HCT116 (cell line): Measurements from ENCODE around the gene ARVCF. TPM values are rescaled to one million over a fixed set of nuclear protein-coding genes. Genes with fewer than 3 reads are reported as not detected.

ENCODE experiments used
- ATAC-seq: fragments of 200-7000 bp; cut with Tn5 transposase; 2 replicates; pipeline ENCODE4 v1.9.1; 2020; ENCODE audit warnings: mild to moderate bottlenecking, moderate library complexity
- BruUV-seq: library from RNA; stranded (reverse); fragments of 400-500 nt; replicated peaks from 2 replicates; lab custom pipeline; 2021; lab: Mats Ljungman, UMichigan
- CTCF ChIA-PET: fragments of 300-600 bp; sonication (Branson Sonifier 250); formaldehyde crosslinking; loops from one replicate; lab custom pipeline; 2021; ENCODE audit warnings: antibody characterized with exemption; lab: Charles Lee
- POLR2A ChIA-PET: fragments of 300-600, 350-600 bp; sonication (Branson Sonifier 250); formaldehyde crosslinking; loops from one replicate; lab custom pipeline; 2021; ENCODE audit warnings: antibody characterized with exemption; lab: Charles Lee
- RAD21 ChIA-PET, 2 experiments: fragments of 300-600 bp; sonication (Branson Sonifier 250); formaldehyde crosslinking; loops; one replicate each; lab custom pipeline; 2023; ENCODE audit warnings: low total read pairs in 2 of 2; ENCODE audit not compliant: uncharacterized antibody in 2 of 2, unreplicated experiment in 2 of 2, low non-redundant PET in 1 of 2; lab: Charles Lee
- DNase-seq: peaks from one replicate; pipeline ENCODE4 v3.0.0-alpha.2; 2010; ENCODE audit warnings: low read depth, low spot score
- H2AFZ ChIP-seq: fragments of 200-600 bp; shearing (Covaris generic), sonication (generic); 2 replicates; pipeline ENCODE4 v1.6.1; 2017; ENCODE audit warnings: low read depth, mixed run types, mixed read lengths, antibody characterized with exemption, low read length; ENCODE audit not compliant: poor library complexity, severe bottlenecking
- H3K27ac ChIP-seq: 2 replicates; pipeline ENCODE4 v1.5.1; 2012; ENCODE audit warnings: low read depth, low read length
- H3K27me3 ChIP-seq: fragments of 200-600 bp; sonication (generic); 2 replicates; pipeline ENCODE4 v1.6.1; 2016; ENCODE audit warnings: mixed run types, low read length, mixed read lengths; ENCODE audit not compliant: insufficient read depth
- H3K36me3 ChIP-seq, 2 experiments: fragments of 200-500 bp in 1 of 2; fragments of 200-600 bp in 1 of 2; sonication (Bioruptor generic) in 1 of 2; sonication (generic) in 1 of 2; 2 replicates each; pipeline versions ENCODE4 v1.5.1 to v1.6.1; 2014 to 2016; ENCODE audit warnings: low read length in 2 of 2, inconsistent platforms in 1 of 2, mixed read lengths in 1 of 2, mixed run types in 1 of 2; ENCODE audit not compliant: insufficient read depth in 2 of 2, control insufficient read depth in 1 of 2
- H3K4me1 ChIP-seq, 2 experiments: fragments of 200-600 bp in 1 of 2; sonication (generic) in 1 of 2; 2 replicates each; pipeline versions ENCODE4 v1.5.1 to v1.6.1; 2012 to 2017; ENCODE audit warnings: low read length in 2 of 2, inconsistent platforms in 1 of 2, mild to moderate bottlenecking in 1 of 2, mixed read lengths in 1 of 2, mixed run types in 1 of 2, moderate library complexity in 1 of 2; ENCODE audit not compliant: insufficient read depth in 2 of 2, control insufficient read depth in 1 of 2
- H3K4me2 ChIP-seq: fragments of 200-600 bp; sonication (generic); 2 replicates; pipeline ENCODE4 v1.6.1; 2017; ENCODE audit warnings: mixed run types, low read length, mixed read lengths
- H3K4me3 ChIP-seq, 2 experiments: fragments of 200-600 bp in 1 of 2; sonication (generic) in 1 of 2; replicated peaks in 1 of 2; 2 replicates each; pipeline ENCODE4 v1.5.1; 2011 to 2016; ENCODE audit warnings: low read length in 2 of 2, control low read depth in 1 of 2, low read depth in 1 of 2, mild to moderate bottlenecking in 1 of 2, mixed read lengths in 1 of 2, mixed run types in 1 of 2
- H3K79me2 ChIP-seq: fragments of 200-600 bp; sonication (generic); 2 replicates; pipeline ENCODE4 v1.6.1; 2017; ENCODE audit warnings: mild to moderate bottlenecking, mixed run types, low read length, moderate library complexity, mixed read lengths; ENCODE audit not compliant: insufficient read depth
- H3K9ac ChIP-seq: fragments of 200-600 bp; sonication (generic); 2 replicates; pipeline ENCODE4 v1.6.1; 2016; ENCODE audit warnings: low read length, mixed read lengths
- H3K9me2 ChIP-seq: fragments of 200-600 bp; sonication (generic), shearing (Covaris generic); 2 replicates; pipeline ENCODE4 v1.6.1; 2017; ENCODE audit warnings: mixed run types, mild to moderate bottlenecking, moderate library complexity; ENCODE audit not compliant: insufficient read depth
- H3K9me3 ChIP-seq, 2 experiments: fragments of 200-500 bp in 1 of 2; fragments of 200-600 bp in 1 of 2; sonication (Bioruptor generic) in 1 of 2; sonication (generic) in 1 of 2; 2 replicates each; pipeline ENCODE4 v1.6.1; 2014 to 2017; ENCODE audit warnings: low read length in 2 of 2, mixed read lengths in 2 of 2, inconsistent platforms in 1 of 2, low read depth in 1 of 2, mild to moderate bottlenecking in 1 of 2, mixed run types in 1 of 2, moderate library complexity in 1 of 2; ENCODE audit not compliant: control insufficient read depth in 1 of 2, insufficient read depth in 1 of 2
- H4K20me1 ChIP-seq: fragments of 200-600 bp; sonication (generic), shearing (Covaris generic); 2 replicates; pipeline ENCODE4 v1.6.1; 2017; ENCODE audit warnings: mixed run types, mild to moderate bottlenecking, moderate library complexity; ENCODE audit not compliant: insufficient read depth
- EGR1 ChIP-seq: IDR thresholded peaks from 2 replicates; pipeline ENCODE4 v1.6.1; 2012; ENCODE audit warnings: low read depth
- ELF1 ChIP-seq: IDR thresholded peaks from 2 replicates; pipeline ENCODE4 v1.6.1; 2012; ENCODE audit warnings: low read depth, borderline replicate concordance
- EZH2phosphoT487 ChIP-seq: fragments of 200-600 bp; IDR thresholded peaks from 2 replicates; pipeline ENCODE4 v1.6.1; 2018; ENCODE audit warnings: antibody characterized with exemption, borderline replicate concordance
- FOSL1 ChIP-seq: IDR thresholded peaks from 2 replicates; pipeline ENCODE4 v1.6.1; 2012; ENCODE audit warnings: low read depth
- POLR2A ChIP-seq: IDR thresholded peaks from 2 replicates; pipeline ENCODE4 v1.7.0; 2011; ENCODE audit warnings: borderline replicate concordance; ENCODE audit not compliant: insufficient read depth, insufficient read length; ENCODE audit errors: extremely low read depth
- SRF ChIP-seq: IDR thresholded peaks from 2 replicates; pipeline ENCODE4 v1.6.1; 2012; ENCODE audit warnings: low read depth
- TCF7L2 ChIP-seq: IDR thresholded peaks from 2 replicates; pipeline ENCODE4 v1.7.0; 2011; ENCODE audit warnings: borderline replicate concordance, inconsistent platforms; ENCODE audit not compliant: insufficient read depth, insufficient read length; ENCODE audit errors: extremely low read depth
- YY1 ChIP-seq: IDR thresholded peaks from 2 replicates; pipeline ENCODE4 v1.6.1; 2011; ENCODE audit warnings: low read length, low read depth, moderate library complexity, mild to moderate bottlenecking; ENCODE audit not compliant: insufficient replicate concordance; ENCODE audit errors: extremely low read depth
- ZBTB33 ChIP-seq: IDR thresholded peaks from 2 replicates; pipeline ENCODE4 v1.6.1; 2011; ENCODE audit warnings: mild to moderate bottlenecking, low read length, moderate library complexity; ENCODE audit not compliant: insufficient replicate concordance; ENCODE audit errors: extremely low read depth
- ZFX ChIP-seq: fragments of 450-650 bp; IDR thresholded peaks from 2 replicates; pipeline ENCODE4 v1.6.1; 2017
- intact Hi-C: fragments of 100-400 bp; cut with micrococcal nuclease; formaldehyde crosslinking; loops from 2 replicates; pipeline ENCODE4 v1.10.0; 2022
- total RNA-seq: library from RNA; stranded (reverse); gene quantifications from one replicate; pipeline ENCODE4 v1.2.1, GENCODE V29; 2021; ENCODE audit not compliant: unreplicated experiment

The ARVCF gene
- total RNA-seq, 1 experiment from 2014 or later = 42.8 TPM

- RAD21 ChIA-PET = no interaction called here
These were observed 15.2 kb upstream of the ARVCF start for GRCh38 chr22:20031732-20032406.

More at GRCh38 chr22:20031732-20032406, 15.2 kb upstream of the ARVCF start:
- no peak overlapping the region for H3K27ac ChIP-seq
- no peak overlapping the region for H2AFZ ChIP-seq
- intact Hi-C loops = no loop called here
- ChIA-PET CTCF (no interaction called here), POLR2A (no interaction called here)
- H3K9me3 ChIP-seq = no peaks in the 10 kb centered on the region
- H3K79me2 ChIP-seq = no peaks in the 10 kb centered on the region
- H3K36me3 ChIP-seq = no peaks in the 10 kb centered on the region
- peaks cover 2 to 14% of the 10 kb centered on the region in 2 experiments; a peak in 3 of 4 replicates for H3K4me1 ChIP-seq
- TF ChIP-seq ZFX = no peak
- TF ChIP-seq ELF1 = no peak
- TF ChIP-seq EZH2phosphoT487 = no peak
- no peak for TF ChIP-seq YY1
- TF ChIP-seq TCF7L2 = no peak
- no peak for TF ChIP-seq SRF
- TF ChIP-seq EGR1 = no peak
- TF ChIP-seq POLR2A = no peak
- no peak for TF ChIP-seq FOSL1
- no peak for TF ChIP-seq ZBTB33
- ATAC-seq (peak; percentile 63), DNase-seq (no peak)
- H3K27me3 ChIP-seq = no peaks in the 10 kb centered on the region
- H3K4me3 ChIP-seq = no peak overlapping the region
- H3K4me2 ChIP-seq = no peak overlapping the region; the same call in 1 of the 2 replicates
- no peaks in the 10 kb centered on the region for H3K9me2 ChIP-seq
- no peaks in the 10 kb centered on the region for H4K20me1 ChIP-seq
- no peak overlapping the region for H3K9ac ChIP-seq
- BruUV-seq = no TSS peak
